Endothelial cell of umbilical vein (primary cell): ENCODE data around the gene GTF2IRD1. TPM values are rescaled to one million over a fixed set of nuclear protein-coding genes. Genes with fewer than 3 reads are reported as not detected.

Experiments used
- BruUV-seq: library from RNA; stranded (reverse); fragments of 400-500 nt; replicated peaks from 2 replicates; lab custom pipeline; 2021; lab: Mats Ljungman, UMichigan
- CTCF ChIA-PET: fragments of 300-600, 350-600 bp; sonication (Branson Sonifier 250); formaldehyde crosslinking; loops from one replicate; lab custom pipeline; 2021; ENCODE audit warnings: antibody characterized with exemption, inconsistent platforms; lab: Charles Lee
- POLR2A ChIA-PET: fragments of 300-600, 350-600 bp; sonication (Branson Sonifier 250); formaldehyde crosslinking; loops from one replicate; lab custom pipeline; 2021; ENCODE audit warnings: antibody characterized with exemption, inconsistent platforms; lab: Charles Lee
- DNase-seq: peaks from one replicate; pipeline ENCODE4 v3.0.0-alpha.2; 2011; ENCODE audit warnings: low read depth, low spot score
- FAIRE-seq: peaks from 2 replicates; lab custom pipeline; 2011; peaks lifted over from hg19 to GRCh38; lab: Jason Lieb, UNC
- H2AFZ ChIP-seq: 2 replicates; pipeline ENCODE4 v1.6.0; 2012; ENCODE audit warnings: low read depth, low read length, control low read depth, inconsistent platforms
- H3K27ac ChIP-seq: 2 replicates; pipeline ENCODE4 v1.5.1; 2011; ENCODE audit warnings: low read depth, mild to moderate bottlenecking, control low read depth, low read length, moderate library complexity; ENCODE audit not compliant: insufficient read depth
- H3K27me3 ChIP-seq, 2 experiments: 2 replicates each; pipeline versions ENCODE4 v1.6.0 to v1.6.1; 2011; ENCODE audit warnings: low read length in 2 of 2, mixed read lengths in 1 of 2; ENCODE audit not compliant: control insufficient read depth in 2 of 2, insufficient read depth in 2 of 2
- H3K36me3 ChIP-seq, 2 experiments: 2 replicates in 1 of 2; 3 replicates in 1 of 2; pipeline ENCODE4 v1.5.1; 2011; ENCODE audit warnings: low read length in 2 of 2, mild to moderate bottlenecking in 1 of 2, moderate library complexity in 1 of 2; ENCODE audit not compliant: control insufficient read depth in 2 of 2, insufficient read depth in 2 of 2; ENCODE audit errors: extremely low read depth in 1 of 2
- H3K4me1 ChIP-seq: 3 replicates; pipeline ENCODE4 v1.5.1; 2011; ENCODE audit warnings: mild to moderate bottlenecking, low read length; ENCODE audit not compliant: control insufficient read depth, insufficient read depth; ENCODE audit errors: extremely low read depth
- H3K4me2 ChIP-seq: 2 replicates; pipeline ENCODE4 v1.6.1; 2011; ENCODE audit warnings: low read length, control low read depth, mixed read lengths; ENCODE audit not compliant: insufficient read depth
- H3K4me3 ChIP-seq, 3 experiments: fragments of 200-600 bp in 1 of 3; sonication (generic), shearing (Covaris generic) in 1 of 3; replicated peaks in 1 of 3; 2 replicates each; pipeline ENCODE4 v1.5.1; 2011 to 2016; ENCODE audit warnings: control low read depth in 3 of 3, low read length in 3 of 3, mild to moderate bottlenecking in 2 of 3, inconsistent platforms in 1 of 3, low read depth in 1 of 3, moderate library complexity in 1 of 3; ENCODE audit not compliant: insufficient read depth in 1 of 3
- H3K79me2 ChIP-seq: 2 replicates; pipeline ENCODE4 v1.6.0; 2012; ENCODE audit warnings: low read length, inconsistent platforms; ENCODE audit not compliant: control insufficient read depth, insufficient read depth
- H3K9ac ChIP-seq: replicated peaks from 2 replicates; pipeline ENCODE3; 2011; ENCODE audit warnings: low read length, control low read depth; ENCODE audit not compliant: insufficient read depth; ENCODE audit errors: extremely low read depth
- H3K9me1 ChIP-seq: replicated peaks from 3 replicates; pipeline ENCODE4 v1.6.0; 2011; ENCODE audit warnings: mild to moderate bottlenecking, low read length; ENCODE audit not compliant: control insufficient read depth, insufficient read depth; ENCODE audit errors: extremely low read depth
- H3K9me3 ChIP-seq: replicated peaks from 2 replicates; pipeline ENCODE4 v1.5.1; 2012; ENCODE audit warnings: low read length, inconsistent platforms; ENCODE audit not compliant: control insufficient read depth, insufficient read depth
- H4K20me1 ChIP-seq: replicated peaks from 2 replicates; pipeline ENCODE3; 2011; ENCODE audit warnings: mild to moderate bottlenecking, low read length; ENCODE audit not compliant: control insufficient read depth, insufficient read depth; ENCODE audit errors: extremely low read depth
- EZH2 ChIP-seq: IDR thresholded peaks from 2 replicates; pipeline ENCODE4 v1.6.1; 2012; ENCODE audit warnings: borderline replicate concordance, low read depth, mild to moderate bottlenecking, moderate library complexity, low read length, inconsistent platforms; ENCODE audit not compliant: severe bottlenecking
- FOS ChIP-seq: IDR thresholded peaks from 2 replicates; pipeline ENCODE4 v1.6.1; 2011; ENCODE audit warnings: mild to moderate bottlenecking, low read length, moderate library complexity, borderline replicate concordance; ENCODE audit not compliant: insufficient read depth
- GATA2 ChIP-seq: IDR thresholded peaks from 2 replicates; pipeline ENCODE4 v1.7.0; 2011; ENCODE audit warnings: low read depth, mild to moderate bottlenecking, moderate library complexity, mixed read lengths, low read length; ENCODE audit not compliant: insufficient read length, insufficient read depth
- JUN ChIP-seq: IDR thresholded peaks from 2 replicates; pipeline ENCODE4 v1.6.1; 2011; ENCODE audit warnings: borderline replicate concordance, low read depth; ENCODE audit not compliant: insufficient read length, insufficient read depth
- MYC ChIP-seq: IDR thresholded peaks from one replicate; pipeline ENCODE4 v1.6.1; 2011; ENCODE audit warnings: mild to moderate bottlenecking, low read depth, low read length
- POLR2A ChIP-seq: IDR thresholded peaks from 2 replicates; pipeline ENCODE4 v1.6.1; 2012; ENCODE audit warnings: low read depth, mild to moderate bottlenecking, control low read depth, low read length
- POLR2AphosphoS5 ChIP-seq: IDR thresholded peaks from 2 replicates; pipeline ENCODE4 v1.6.1; 2012; ENCODE audit warnings: low read depth, mild to moderate bottlenecking, control low read depth, low read length, moderate library complexity; ENCODE audit not compliant: insufficient read depth
- dilution Hi-C: fragments of 300-500 bp; cut with MboI; formaldehyde crosslinking; loops from one replicate; pipeline ENCODE4 v1.15.0; 2019; ENCODE audit warnings: low sequenced_read_pairs; ENCODE audit not compliant: extremely low pct_ligation_motif_present
- intact Hi-C: fragments of 100-400 bp; cut with micrococcal nuclease; formaldehyde crosslinking; loops from one replicate; pipeline ENCODE4 v1.10.0; 2022
- polyA plus RNA-seq, 4 experiments: library from polyadenylated mRNA; depleted of rRNA in 3 of 4; stranded (reverse) in 3 of 4; unstranded in 1 of 4; fragments of >200 nt; gene quantifications; 2 replicates each; pipeline versions ENCODE4 v1.2.1 to v1.2.3, GENCODE V29; 2011 to 2012; ENCODE audit warnings: missing spikeins in 1 of 4
- total RNA-seq: library from RNA; stranded (reverse); gene quantifications from 2 replicates; pipeline ENCODE4 v1.2.3, GENCODE V29; 2021
- TF ChIP-seq, protein P1 (sequence below): IDR thresholded peaks from 2 replicates; pipeline ENCODE4 v1.6.1; 2011; ENCODE audit not compliant: insufficient read depth, insufficient read length
- TF ChIP-seq, protein P2 (sequence below), 2 donors: IDR thresholded peaks; 1 replicate in 1 of 2; 2 replicates in 1 of 2; pipeline ENCODE4 v1.5.1; 2011; ENCODE audit warnings: low read length in 2 of 2, mild to moderate bottlenecking in 2 of 2, moderate library complexity in 2 of 2, control low read depth in 1 of 2, inconsistent platforms in 1 of 2, low read depth in 1 of 2; ENCODE audit not compliant: insufficient read depth in 1 of 2; ENCODE audit errors: extremely low read depth in 1 of 2

The GTF2IRD1 gene
- total and polyA plus RNA-seq, 2 donors (not counting 3 experiments of a cell fraction or from before 2014, with no cell fraction given): 14.2 to 24.2 TPM

DNA sequence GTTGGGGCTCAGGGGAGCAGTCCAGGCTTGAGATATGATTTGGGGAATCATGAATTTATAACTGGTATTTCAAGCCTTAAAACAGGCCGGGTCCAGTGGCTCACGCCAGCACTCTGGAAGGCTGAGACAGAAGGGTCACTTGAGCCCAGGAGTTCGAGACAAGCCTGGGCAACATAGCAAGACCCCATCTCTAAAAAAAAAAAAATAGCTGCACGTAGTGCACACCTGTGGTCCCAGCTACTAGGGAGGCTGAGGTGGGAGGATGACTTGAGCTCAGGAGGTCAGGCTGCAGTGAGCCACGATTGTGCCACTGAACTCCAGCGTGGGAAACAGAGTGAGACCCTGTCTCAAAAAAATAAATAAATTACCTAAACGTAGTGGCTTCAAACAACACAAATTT, 122.1 kb downstream of the GTF2IRD1 start:
- intact Hi-C loops (no loop called here), dilution Hi-C loops (no loop called here)
- Histone ChIP-seq H3K79me2 (no peaks in the 10 kb centered on the region), H3K9ac (no peak overlapping the region), H3K27ac (no peak overlapping the region), H3K27me3 (no peaks in the 10 kb centered on the region), H3K4me1 (no peaks in the 10 kb centered on the region), H3K36me3 (no peaks in the 10 kb centered on the region), H3K9me3 (no peaks in the 10 kb centered on the region), H3K4me2 (no peak overlapping the region), H4K20me1 (no peaks in the 10 kb centered on the region), H3K9me1 (no peaks in the 10 kb centered on the region), H3K4me3 (no peak overlapping the region), H2AFZ (no peak overlapping the region)
- ChIA-PET CTCF (interaction anchor here (2.5 to 4.0 kb wide), 2 partner anchors 10 to 11 kb away, joined by 6 to 25 read pairs; no protein-coding TSS in a partner anchor), POLR2A (no interaction called here)
- DNase-seq (no peak), FAIRE-seq (no peak)
- TF ChIP-seq POLR2A: no peak
- TF ChIP-seq POLR2AphosphoS5: no peak
- no peak for TF ChIP-seq JUN
- TF ChIP-seq EZH2: no peak
- TF ChIP-seq, protein P1, sequence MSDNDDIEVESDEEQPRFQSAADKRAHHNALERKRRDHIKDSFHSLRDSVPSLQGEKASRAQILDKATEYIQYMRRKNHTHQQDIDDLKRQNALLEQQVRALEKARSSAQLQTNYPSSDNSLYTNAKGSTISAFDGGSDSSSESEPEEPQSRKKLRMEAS: no peak
- TF ChIP-seq, protein P2, sequence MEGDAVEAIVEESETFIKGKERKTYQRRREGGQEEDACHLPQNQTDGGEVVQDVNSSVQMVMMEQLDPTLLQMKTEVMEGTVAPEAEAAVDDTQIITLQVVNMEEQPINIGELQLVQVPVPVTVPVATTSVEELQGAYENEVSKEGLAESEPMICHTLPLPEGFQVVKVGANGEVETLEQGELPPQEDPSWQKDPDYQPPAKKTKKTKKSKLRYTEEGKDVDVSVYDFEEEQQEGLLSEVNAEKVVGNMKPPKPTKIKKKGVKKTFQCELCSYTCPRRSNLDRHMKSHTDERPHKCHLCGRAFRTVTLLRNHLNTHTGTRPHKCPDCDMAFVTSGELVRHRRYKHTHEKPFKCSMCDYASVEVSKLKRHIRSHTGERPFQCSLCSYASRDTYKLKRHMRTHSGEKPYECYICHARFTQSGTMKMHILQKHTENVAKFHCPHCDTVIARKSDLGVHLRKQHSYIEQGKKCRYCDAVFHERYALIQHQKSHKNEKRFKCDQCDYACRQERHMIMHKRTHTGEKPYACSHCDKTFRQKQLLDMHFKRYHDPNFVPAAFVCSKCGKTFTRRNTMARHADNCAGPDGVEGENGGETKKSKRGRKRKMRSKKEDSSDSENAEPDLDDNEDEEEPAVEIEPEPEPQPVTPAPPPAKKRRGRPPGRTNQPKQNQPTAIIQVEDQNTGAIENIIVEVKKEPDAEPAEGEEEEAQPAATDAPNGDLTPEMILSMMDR (IDR thresholded peaks at IDR 0.05; ENCODE audit: extremely low read depth in 1 of 2, insufficient read depth in 1 of 2, low read depth in 1 of 2, low read length in 2 of 2): no peak
- TF ChIP-seq GATA2: no peak
- no peak for TF ChIP-seq FOS
- no peak for TF ChIP-seq MYC
- BruUV-seq: no TSS peak
